Frontal cortex (tissue), 4 donors: ENCODE measurements around the gene ACOX3. TPM values are rescaled to one million over a fixed set of nuclear protein-coding genes. Genes with fewer than 3 reads are reported as not detected.
A peak's percentile ranks its signal among the peaks of the same experiment; 100 is the strongest.
"Not testable (repeated sequence)": the region's sequence is repeated elsewhere in the genome, so short reads cannot be mapped to it uniquely, and the experiment has no call there.

ENCODE experiments used
- DNase-seq, 2 donors: peaks; one replicate each; pipeline ENCODE4 v3.0.0; 2012; ENCODE audit warnings: low spot score in 2 of 2
- FAIRE-seq: peaks from 2 replicates; lab custom pipeline; 2012; peaks lifted over from hg19 to GRCh38; lab: Jason Lieb, UNC
- total RNA-seq: library from RNA; depleted of rRNA; stranded (reverse); fragments of >200 nt; gene quantifications from one replicate; pipeline ENCODE4 v1.2.3, GENCODE V29; 2014
- donor health status: control.
- donor health status: control.
- donor health status: control.

The ACOX3 gene
- total RNA-seq, 1 donor from 2014 or later: 26.1 TPM

DNA sequence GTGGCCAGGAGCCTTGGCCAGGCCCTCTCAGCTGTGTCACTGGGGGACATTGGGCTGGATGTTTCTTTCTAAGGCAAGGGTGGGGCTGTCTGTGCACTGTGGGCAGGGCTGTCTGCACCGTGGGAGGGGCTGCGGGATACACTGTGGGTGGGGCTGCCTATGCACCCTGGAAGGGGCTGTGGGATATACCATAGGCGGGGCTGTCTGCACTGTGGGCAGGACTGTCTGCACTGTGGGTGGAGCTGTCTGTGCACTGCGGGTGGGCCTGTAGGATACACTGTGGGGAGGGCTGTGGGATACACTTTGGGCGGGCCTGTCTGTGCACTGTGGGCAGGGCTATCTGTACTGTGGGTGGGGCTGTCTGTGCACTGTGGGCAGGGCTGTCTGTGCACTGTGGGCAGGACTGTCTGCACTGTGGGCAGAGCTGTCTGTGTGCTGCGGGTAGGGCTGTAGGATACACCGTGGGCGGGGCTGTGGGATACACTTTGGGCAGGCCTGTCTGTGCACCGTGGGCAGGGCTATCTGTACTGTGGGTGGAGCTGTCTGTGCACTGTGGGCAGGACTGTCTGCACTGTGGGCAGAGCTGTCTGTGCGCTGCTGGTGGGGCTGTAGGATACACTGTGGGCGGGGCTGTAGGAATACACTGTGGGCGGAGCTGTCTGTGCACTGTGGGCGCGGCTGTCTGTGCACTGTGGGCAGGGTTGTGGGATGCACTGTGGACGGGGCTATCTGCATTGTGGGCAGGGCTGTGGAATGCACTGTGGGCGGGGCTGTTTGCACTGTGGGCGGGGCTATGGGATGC lies 31.1 kb downstream of the ACOX3 start:
- FAIRE-seq (no peak), DNase-seq (no peak)

DNA sequence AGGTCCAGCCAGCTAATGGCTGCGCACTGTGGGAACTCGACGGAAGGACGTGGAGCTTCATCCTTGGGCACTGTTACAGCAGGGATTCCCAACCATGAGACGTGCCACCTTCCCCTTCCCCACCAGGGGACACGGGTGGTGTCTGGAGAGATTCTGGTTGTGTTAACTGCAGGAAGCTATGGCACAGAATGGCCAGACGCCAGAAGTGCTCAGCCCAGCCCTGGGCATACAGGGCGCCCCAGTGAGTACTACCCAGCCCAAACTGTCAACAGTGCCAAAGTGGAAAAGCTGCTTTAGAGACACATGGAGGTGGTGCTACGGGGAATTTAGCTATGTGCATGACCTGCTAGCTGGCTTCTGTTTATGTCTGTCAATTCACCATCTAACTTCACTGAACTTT lies 32.8 kb downstream of the ACOX3 start:
- FAIRE-seq: no peak

DNA sequence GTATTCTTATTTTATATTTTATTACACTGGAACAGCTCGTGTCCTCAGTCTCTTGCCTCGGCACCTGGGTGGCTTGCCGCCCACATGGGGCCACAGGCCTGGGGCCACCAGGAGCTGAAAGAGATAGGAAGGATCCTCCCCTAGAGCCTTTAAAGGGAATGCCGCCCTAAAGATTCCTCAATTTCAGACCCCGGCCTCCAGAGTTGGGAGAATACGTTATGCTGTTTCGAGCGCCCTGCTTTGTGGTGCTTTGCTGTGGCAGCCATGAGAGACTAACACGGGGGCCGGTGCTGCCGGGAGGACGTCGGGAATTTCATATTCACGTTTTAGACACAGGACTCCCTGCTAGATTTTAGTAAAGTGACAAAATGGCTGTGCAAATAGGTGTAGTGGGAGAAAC lies 33.2 kb downstream of the ACOX3 start:
- no peak for FAIRE-seq
- no peak for DNase-seq

More for the DNA sequence above, 32.8 kb downstream of the ACOX3 start:
- no peak for DNase-seq

DNA sequence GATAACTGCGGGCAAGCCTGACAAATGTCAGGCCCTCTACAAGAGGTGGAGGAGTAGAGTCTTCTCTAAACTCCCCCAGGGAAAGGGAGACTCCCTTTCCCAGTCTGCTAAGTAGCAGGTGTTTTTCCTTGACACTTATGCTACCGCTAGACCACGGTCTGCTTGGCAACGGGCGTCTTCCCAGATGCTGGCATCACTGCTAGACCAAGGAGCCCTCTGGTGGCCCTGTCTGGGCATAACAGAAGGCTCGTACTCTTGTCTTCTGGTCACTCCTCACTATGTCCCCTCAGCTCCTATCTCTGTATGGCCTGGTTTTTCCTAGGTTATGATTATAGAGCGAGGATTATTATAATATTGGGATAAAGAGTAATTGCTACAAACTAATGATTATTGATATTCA lies 33.6 kb downstream of the ACOX3 start:
- not testable (repeated sequence) for DNase-seq, FAIRE-seq

DNA sequence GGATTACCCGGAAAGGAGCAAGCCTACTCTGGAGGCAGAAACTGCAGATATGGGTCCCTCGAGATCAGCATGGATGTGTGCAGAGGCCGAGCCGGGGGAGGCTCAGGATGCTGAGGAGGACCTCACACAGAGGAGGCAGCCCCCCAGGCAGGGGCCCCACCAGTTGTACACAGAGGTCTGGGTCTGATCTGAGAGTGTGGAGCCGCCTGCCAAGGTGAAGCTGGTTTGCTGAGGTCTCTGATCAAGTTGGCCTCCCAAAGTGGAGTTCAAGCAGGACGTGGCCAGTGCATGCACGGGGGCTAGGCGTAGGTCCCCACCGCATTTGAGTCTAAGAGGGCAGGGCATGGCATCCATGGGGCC lies 35.0 kb downstream of the ACOX3 start:
- DNase-seq (no peak), FAIRE-seq (no peak)

DNA sequence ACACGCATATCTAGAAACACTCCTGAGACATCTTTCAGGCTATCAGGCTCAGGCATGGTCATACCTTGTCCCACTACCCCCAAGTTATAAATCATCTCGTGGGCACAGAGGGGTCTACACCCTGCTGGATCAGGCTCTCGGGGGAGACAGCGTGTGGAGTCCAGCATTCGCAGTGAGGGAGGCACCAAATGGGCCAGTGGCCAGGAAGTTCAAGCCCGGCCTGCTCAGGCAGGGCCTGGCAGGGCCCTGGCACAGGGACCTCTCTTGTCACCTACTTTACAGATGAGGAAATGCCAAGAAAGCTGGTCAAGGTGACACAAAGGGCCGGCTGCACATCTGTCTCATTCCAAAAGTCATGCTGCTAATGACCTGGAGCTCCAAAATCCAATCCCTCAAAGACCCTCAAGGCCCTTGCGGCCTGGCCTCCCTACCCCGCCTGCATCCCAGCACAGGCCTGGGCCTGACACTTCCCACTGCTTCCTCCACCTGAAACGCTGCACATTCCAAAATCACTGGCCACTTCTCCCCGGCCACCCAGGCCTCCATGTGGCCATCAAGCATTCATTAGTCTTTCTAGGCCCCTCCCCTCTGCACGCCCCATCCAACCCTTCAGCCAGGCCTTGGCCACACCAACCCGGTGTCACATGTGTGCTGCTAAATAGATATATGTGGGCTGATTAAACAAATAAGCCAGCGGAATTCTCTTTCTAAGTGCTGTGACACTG lies 35.6 kb downstream of the ACOX3 start:
- DNase-seq: no peak

DNA sequence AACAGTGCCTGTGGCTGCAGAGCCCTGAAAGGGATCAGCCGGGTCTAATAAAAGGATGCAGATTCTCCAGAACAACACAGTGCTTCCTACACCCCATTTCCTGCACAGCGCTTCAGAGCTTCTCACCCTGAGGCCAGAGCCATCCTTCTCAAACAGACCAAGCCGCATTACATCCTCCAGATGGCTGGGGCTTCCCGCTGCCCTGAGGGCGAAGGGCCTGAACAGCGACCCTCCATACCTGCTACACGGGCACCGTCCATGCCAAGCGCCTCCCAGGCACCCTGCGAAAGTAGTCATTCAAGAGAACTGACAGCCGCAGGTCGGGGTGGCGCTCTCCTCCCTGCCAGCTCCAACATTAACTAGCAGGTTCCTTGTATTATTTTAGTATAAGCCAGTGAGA lies 36.5 kb downstream of the ACOX3 start:
- no peak for FAIRE-seq

More for the DNA sequence above, 35.6 kb downstream of the ACOX3 start:
- FAIRE-seq: no peak

DNA sequence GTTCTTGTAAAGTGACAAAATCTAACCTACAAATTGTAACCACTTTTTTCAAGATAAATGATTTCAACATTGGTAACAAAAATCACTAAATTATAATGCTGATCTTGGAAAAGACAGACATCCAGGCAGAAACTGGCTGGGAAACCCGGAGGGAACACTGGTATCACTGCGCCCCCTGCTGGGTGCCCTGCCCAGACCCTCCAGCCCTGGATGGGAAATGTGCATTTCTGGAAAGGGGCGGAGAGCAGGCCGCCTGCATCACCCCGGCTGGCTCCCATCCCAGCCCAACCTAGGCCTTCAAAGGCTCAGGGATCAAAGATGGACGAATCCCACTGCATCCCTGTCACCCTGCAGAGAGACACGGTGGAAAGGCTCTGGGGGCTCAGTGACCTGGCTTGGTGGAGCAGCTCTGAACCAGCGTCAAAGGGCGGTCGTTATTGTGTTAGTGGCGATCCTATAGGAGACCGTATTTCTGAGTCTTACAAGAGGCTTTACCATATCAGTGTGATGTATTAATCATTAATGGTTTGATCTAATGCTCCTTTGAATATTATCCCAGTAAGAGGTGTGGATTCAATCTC lies 37.3 kb downstream of the ACOX3 start:
- peak; percentile 82 for FAIRE-seq

More for the DNA sequence above, 36.5 kb downstream of the ACOX3 start:
- no peak for DNase-seq

DNA sequence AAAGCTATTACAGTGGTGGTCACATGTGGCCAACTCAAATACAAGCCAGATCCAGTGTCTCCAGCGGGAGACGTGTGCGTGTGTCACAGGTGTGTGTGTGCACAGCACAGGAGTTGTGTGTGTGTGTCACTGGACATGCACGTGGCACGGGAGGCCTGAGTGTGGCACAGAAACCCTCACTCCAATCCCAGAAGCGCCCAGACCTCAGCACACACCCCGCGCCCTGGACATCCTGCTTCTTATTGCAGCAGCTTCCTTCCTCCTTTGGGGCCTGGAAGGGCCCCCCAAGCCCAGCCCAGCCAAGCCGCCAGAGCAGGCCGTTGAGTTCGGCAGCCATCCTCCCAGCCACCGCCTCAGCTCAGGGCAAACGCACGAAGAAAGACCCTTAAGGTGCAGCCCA lies 37.9 kb downstream of the ACOX3 start:
- no peak for FAIRE-seq
- no peak for DNase-seq

More for the DNA sequence above, 37.3 kb downstream of the ACOX3 start:
- peak; percentile 78 to 91 for DNase-seq

DNA sequence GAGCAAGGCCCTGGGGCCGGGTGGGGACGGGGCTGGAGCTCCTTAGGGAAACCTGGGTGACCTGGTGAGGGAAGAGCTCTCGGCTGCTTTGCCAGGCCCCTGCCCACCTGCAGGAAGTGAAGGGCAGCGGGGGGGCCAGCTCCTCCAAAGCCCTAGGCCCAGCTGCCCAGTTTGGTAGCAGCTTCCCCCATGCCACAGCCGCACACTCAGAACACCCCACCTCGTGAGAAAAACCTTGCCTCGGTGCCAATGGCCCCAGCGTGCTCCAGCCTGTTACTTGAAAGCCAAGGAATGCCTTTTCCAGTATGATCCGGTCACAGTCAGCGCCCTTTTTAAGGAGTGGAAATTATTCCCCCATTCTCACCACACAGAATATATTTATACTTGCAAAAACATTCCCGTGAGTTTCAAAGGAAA lies 38.3 kb downstream of the ACOX3 start:
- no peak for DNase-seq

DNA sequence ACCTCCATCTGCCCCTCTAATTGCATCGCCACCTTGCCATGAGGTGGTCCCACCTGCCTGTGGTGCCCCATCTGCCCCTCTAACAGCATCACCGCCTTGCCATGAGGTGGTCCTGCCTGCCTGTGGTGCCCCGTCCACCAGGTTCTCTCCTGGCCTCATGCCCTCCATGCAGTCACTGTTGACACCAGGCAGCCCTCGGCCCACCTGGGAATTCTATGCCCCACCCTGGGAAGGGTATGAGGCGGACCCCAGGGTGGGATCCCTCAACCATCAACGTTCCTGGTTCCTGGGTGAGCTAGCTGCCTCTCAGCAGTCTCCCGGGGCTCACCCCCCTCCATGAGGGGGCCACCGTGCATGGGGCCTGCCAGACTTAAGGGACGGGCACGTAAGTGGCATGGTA lies 38.9 kb downstream of the ACOX3 start:
- FAIRE-seq: no peak

More for the DNA sequence above, 38.3 kb downstream of the ACOX3 start:
- no peak for FAIRE-seq

DNA sequence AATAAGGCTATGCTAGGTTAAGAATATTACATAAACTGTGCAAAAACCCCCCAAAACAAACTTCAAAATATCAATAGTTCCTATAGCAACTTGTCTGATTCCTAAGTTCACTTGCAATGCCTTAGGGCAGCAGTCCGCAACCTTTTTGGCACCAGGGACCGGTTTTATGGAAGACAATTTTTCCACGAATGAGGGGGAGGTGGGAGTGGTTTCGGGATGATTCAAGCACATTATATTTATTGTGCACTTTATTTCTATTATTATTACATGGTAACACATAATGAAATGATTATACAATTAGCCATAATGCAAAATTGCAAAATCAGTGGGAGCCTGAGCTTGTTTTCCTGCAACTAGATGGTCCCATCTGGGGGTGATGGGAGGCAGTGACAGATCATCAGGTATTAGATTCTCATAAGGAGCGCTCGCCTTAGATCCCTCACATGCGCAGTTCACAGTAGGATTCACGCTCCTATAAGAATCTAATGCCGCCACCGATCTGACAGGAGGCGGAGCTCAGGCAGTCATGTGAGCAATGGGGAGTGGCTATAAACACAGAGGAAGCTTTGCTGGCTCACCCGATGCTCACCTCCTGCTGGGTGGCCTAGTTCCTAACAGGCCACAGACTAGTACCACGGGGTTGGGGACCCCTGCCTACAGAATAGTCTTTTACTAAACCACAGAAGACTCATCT lies 39.7 kb downstream of the ACOX3 start:
- FAIRE-seq (no peak), DNase-seq (no peak)

More for the DNA sequence above, 38.9 kb downstream of the ACOX3 start:
- DNase-seq: no peak

DNA sequence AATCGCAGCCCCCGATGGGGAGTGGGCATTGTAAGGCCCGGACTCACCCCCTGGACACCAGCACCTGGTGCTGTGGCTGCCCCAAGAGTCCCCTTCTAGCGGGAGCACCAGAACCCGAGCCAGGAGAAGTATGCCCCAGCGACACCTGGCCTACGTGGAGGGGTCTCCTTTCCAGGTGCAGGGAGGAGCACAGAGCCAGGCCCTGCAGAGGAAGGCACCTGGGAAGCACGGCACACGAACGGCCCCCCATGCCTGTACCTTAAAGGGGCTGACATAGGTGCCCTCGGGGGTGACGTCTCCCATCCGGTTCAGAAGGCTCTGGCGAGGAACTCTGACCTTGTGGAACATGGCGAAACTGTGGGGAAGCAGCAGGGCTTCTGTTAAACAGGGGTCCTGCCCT lies 41.2 kb downstream of the ACOX3 start:
- DNase-seq (no peak), FAIRE-seq (no peak)

DNA sequence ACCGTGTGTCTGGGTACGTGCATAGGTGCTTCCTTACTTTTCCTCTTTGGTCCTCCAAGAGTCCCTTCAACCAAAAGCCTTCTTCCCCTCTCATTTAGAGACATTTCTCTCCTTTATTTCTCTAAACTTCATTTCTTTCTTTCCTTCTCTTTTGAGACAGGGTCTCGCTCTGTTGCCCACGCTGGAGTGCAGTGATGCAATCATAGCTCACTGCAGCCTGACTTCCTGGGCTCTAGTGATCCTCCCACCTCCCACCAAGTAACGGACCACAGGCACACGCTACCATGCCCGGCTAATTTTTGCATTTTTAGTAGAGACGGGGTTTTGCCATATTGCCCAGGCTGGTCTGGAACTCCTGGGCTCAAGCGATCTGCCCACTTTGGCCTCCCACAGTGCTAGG lies 42.2 kb downstream of the ACOX3 start:
- DNase-seq: no peak
- no peak for FAIRE-seq

DNA sequence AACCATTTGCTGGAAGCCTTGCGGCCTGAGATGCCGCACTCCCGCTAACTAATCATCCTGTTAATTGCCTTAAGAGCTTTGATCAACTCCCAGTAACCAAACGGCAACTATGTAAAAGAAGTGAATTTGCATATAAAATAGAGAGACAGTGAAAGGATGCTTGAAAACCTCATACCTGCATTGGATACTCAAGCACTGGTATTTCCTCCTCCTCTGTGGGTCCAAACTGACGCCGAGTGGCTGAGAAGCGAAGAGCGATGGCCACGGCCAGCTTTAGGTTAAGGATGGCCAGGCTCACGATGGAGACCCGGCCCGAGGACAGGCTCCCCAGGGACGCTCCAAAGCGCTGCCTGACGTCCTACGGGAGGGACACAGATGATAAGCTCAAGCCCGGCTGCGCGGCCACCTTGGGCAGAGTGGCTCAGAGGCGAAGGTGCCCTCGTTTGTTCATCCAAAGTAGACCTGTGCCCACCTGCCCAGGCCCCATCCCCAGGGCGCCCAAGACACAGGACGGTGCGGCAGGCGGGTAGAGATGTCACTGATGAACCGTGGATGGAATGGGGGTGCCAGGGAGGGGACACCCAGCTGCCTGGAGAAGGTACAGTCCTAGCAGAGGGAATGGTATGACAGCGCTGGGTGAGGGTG lies 43.6 kb downstream of the ACOX3 start:
- FAIRE-seq (no peak), DNase-seq (no peak)

DNA sequence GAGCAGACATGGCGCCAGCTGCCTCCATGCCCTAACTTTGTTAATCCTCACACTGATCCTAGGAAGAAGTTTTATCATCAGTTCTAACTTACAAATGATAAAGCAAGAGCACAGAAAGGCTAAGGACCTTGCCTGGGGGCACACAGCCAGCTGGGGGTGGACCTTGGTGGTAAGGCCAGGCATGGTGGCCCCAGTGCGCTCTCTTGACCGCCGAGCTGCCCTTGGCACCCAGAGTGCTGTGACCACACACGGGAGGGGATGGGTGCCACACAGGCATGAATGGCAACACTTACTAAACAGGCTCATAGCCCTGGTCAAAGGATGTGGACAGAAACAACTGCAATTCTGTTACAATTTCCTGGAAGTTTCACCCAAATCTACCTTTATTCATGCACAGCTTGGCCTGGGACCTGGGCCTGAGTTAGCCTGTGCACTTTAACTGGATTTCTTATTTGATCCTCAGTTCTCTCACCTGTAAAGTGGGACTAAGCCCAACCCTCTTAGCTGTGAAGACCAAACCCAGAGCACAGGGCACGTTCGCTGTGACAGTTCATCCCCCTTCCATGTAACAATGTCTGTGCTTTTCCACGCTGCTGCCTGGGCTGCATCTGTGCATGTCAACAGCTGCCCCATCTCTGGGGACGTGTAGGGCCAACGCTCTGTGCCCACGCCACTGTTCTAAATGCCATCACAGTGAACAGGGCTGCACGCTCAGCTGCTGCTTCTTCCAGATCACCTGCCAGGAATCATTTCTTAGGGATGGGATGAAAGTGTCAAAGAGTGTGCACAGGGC lies 44.8 kb downstream of the ACOX3 start:
- DNase-seq (no peak), FAIRE-seq (no peak)

DNA sequence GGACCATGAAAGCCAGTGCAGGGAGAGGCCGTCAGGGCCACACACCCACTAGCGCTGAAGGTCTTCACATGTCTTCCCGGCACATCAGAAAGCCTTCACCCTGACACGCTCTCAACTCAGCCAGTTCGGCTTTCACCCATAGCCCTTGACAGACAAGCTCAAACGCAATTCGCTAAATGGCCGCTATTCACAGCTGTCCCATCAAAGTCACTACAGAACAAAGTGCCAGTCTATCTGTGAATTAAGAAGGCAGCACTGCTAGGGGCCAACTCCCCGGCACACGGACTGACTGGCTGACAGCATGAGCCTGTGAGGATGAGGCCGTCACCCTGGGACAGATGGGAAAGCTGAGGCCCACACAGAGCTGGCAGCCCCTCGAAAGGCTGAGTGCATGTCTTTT lies 45.7 kb downstream of the ACOX3 start:
- DNase-seq: no peak
- no peak for FAIRE-seq

DNA sequence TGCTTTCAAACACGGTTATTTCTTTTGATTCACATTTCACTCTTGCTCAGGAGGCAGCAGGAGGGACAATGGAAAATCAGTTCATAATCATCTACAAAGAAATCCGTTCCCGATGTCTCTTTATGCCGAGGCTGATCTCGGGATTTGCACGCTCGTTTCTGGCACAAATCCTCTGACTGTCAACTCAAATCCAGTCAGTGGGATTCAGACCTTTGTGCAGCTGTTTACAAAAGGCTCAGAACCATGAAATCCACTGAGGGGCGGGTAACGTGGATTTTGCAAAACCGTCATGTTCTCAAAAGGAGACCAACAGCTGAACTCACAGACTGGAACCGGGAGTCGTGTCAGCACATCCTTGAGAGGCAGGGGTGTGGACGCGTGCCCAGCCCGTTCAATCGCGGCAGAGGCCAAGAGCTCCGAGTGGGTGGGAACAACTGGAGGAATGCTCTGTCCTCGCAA lies 46.4 kb downstream of the ACOX3 start:
- FAIRE-seq (no peak), DNase-seq (no peak)

DNA sequence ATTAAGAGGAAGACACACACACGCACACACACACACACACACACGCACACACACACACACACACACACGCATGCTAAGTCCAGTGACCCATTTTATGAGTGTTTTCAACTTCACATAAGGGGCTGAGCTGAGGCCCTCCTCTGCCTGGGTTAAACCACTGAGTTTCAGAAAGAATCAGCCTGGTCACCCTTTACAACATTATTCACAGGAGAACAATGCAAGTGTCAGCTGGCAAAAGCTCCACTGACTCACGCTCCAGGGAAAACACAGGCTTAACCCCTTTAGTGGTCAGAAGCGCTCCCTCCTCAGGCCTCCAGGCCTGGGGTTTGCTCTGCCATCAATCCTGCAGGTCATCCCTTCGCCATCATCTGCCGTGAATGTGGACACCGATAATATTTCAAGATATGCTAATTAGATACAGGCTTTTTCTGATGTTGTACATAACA lies 46.9 kb downstream of the ACOX3 start:
- FAIRE-seq (no peak), DNase-seq (peak; percentile 72 to 75)
